ENCODE results near the gene SLC7A11. TPM values are rescaled to one million over a fixed set of nuclear protein-coding genes. Genes with fewer than 3 reads are reported as not detected.

SLC7A11 gene
- polyA plus RNA-seq, 1 donor from 2014 or later, result 0.46 TPM

DNA sequence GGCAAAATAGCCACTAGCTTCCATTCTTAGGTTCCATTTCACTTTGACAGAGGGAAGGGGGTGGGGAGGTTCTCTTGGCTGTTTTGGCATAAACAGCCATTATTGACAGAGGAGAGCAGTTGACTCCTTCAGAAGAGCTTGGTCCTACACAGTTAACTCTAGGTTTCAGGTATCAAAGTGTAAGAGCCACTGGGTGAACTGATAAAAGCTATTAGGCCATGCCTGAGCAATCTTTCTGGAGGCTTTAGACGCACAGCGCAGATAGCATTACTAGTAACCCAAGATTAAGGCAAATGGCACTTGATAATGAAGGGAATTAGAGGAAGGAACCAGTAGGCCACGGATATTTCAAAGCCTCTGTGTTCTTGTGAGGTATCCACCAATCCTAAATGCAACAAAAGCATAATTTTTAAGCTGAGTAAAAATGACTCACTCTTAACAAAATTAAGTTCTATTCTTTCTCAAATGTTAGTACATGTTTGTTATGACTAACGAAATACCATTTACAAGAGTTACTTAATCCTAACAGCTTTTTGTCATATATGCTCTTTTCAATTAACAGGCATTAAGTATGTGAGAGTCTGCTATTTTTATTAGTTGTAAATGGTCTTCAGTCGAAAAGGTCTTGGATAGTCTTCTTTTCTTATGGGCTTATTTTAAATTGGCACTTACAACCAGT is 53.6 kb downstream of the SLC7A11 start:
- H3K79me2 ChIP-seq (replicated peaks; ENCODE audit: insufficient read depth, low read length), result no peaks in the 10 kb centered on the region
- H3F3A ChIP-seq (ENCODE audit: insufficient read depth, low read length, poor library complexity, severe bottlenecking), result no peaks in the 10 kb centered on the region
- H2AFZ ChIP-seq (ENCODE audit: low read depth, low read length), result no peak overlapping the region
- no peaks in the 10 kb centered on the region for H3K36me3 ChIP-seq (ENCODE audit: insufficient read depth, low read length)
- no peak overlapping the region for H3K4me3 ChIP-seq (ENCODE audit: low read length)
- H4K20me1 ChIP-seq (ENCODE audit: insufficient read depth), result no peaks in the 10 kb centered on the region
- no peak overlapping the region for H3K9ac ChIP-seq (ENCODE audit: low read length)
- no peak overlapping the region for H3K27ac ChIP-seq (ENCODE audit: low read length)
- no peaks in the 10 kb centered on the region for H3K9me2 ChIP-seq (ENCODE audit: insufficient read depth, low read length)
- H3K27me3 ChIP-seq (ENCODE audit: insufficient read depth, low read depth, low read length), result no peaks in the 10 kb centered on the region
- H3K9me3 ChIP-seq (ENCODE audit: low read length), result no peaks in the 10 kb centered on the region
- TF ChIP-seq TAF1 (IDR thresholded peaks at IDR 0.05; ENCODE audit: low read depth) (no peak), MXI1 (conservative IDR thresholded peaks at IDR 0.05; ENCODE audit: poor library complexity, severe bottlenecking) (no peak), EP300 (conservative IDR thresholded peaks at IDR 0.05; ENCODE audit: poor library complexity, severe bottlenecking) (no peak), SMC3 (conservative IDR thresholded peaks at IDR 0.05; ENCODE audit: poor library complexity) (no peak), RAD21 (conservative IDR thresholded peaks at IDR 0.05) (no peak), POLR2AphosphoS5 (IDR thresholded peaks at IDR 0.05) (no peak)
- TF ChIP-seq, protein P1, sequence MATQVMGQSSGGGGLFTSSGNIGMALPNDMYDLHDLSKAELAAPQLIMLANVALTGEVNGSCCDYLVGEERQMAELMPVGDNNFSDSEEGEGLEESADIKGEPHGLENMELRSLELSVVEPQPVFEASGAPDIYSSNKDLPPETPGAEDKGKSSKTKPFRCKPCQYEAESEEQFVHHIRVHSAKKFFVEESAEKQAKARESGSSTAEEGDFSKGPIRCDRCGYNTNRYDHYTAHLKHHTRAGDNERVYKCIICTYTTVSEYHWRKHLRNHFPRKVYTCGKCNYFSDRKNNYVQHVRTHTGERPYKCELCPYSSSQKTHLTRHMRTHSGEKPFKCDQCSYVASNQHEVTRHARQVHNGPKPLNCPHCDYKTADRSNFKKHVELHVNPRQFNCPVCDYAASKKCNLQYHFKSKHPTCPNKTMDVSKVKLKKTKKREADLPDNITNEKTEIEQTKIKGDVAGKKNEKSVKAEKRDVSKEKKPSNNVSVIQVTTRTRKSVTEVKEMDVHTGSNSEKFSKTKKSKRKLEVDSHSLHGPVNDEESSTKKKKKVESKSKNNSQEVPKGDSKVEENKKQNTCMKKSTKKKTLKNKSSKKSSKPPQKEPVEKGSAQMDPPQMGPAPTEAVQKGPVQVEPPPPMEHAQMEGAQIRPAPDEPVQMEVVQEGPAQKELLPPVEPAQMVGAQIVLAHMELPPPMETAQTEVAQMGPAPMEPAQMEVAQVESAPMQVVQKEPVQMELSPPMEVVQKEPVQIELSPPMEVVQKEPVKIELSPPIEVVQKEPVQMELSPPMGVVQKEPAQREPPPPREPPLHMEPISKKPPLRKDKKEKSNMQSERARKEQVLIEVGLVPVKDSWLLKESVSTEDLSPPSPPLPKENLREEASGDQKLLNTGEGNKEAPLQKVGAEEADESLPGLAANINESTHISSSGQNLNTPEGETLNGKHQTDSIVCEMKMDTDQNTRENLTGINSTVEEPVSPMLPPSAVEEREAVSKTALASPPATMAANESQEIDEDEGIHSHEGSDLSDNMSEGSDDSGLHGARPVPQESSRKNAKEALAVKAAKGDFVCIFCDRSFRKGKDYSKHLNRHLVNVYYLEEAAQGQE (IDR thresholded peaks at IDR 0.05; ENCODE audit: borderline replicate concordance), result no peak
- TF ChIP-seq, protein P2, sequence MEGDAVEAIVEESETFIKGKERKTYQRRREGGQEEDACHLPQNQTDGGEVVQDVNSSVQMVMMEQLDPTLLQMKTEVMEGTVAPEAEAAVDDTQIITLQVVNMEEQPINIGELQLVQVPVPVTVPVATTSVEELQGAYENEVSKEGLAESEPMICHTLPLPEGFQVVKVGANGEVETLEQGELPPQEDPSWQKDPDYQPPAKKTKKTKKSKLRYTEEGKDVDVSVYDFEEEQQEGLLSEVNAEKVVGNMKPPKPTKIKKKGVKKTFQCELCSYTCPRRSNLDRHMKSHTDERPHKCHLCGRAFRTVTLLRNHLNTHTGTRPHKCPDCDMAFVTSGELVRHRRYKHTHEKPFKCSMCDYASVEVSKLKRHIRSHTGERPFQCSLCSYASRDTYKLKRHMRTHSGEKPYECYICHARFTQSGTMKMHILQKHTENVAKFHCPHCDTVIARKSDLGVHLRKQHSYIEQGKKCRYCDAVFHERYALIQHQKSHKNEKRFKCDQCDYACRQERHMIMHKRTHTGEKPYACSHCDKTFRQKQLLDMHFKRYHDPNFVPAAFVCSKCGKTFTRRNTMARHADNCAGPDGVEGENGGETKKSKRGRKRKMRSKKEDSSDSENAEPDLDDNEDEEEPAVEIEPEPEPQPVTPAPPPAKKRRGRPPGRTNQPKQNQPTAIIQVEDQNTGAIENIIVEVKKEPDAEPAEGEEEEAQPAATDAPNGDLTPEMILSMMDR (IDR thresholded peaks at IDR 0.05; ENCODE audit: poor library complexity, severe bottlenecking), result no peak
- H3K4me2 ChIP-seq (ENCODE audit: low read length), result no peak overlapping the region

DNA sequence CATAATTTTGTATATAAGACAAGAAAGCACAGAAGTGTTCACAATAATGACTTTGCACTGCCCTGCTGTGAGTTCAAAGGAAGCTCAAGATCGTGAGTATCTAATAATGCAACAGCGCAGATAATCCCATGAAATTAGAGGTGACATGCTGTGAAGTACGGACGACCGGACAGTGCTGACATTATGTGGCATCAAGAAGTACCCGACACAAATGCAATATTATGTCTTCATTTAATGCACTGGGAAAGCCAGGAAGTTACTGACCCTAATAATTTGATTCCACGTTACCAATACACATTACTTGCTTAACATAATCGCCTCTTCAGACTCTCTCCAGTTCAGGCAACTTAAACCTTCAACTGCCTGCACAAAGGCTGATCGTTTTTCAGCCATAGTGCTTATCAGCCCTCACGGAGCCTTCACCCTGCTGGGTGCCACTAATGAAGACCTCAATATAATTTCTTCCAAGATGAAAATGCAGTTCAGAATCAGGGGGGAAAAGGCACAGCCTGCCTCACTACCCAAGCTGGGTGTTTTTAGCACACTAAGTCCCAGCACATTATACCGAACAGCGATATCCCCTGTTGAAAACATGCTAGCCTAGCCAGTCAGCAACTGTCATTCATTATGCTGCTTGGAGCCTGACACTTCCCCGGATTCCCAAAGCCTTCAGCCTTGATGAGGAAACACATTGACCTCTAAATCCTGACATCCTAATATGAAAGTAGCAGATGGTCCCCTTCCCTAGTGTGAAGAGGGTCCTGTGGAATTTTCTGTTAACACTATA is 56.1 kb downstream of the SLC7A11 start:
- peak overlapping the region; percentile 14 for H3K27ac ChIP-seq (ENCODE audit: low read length)
- H4K20me1 ChIP-seq (ENCODE audit: insufficient read depth), result no peaks in the 10 kb centered on the region
- peak overlapping the region; percentile 44 for H3K4me3 ChIP-seq (ENCODE audit: low read length)
- H3K9ac ChIP-seq (ENCODE audit: low read length), result peak overlapping the region; percentile 3
- H3F3A ChIP-seq (ENCODE audit: insufficient read depth, low read length, poor library complexity, severe bottlenecking), result no peaks in the 10 kb centered on the region
- TF ChIP-seq, protein P1 (IDR thresholded peaks at IDR 0.05; ENCODE audit: borderline replicate concordance), result peak; percentile 40
- no peak for TF ChIP-seq RAD21 (conservative IDR thresholded peaks at IDR 0.05)
- no peak for TF ChIP-seq EZH2 (IDR thresholded peaks at IDR 0.05; ENCODE audit: borderline replicate concordance, insufficient read depth, low read length, poor library complexity, severe bottlenecking)
- no peak for TF ChIP-seq MXI1 (conservative IDR thresholded peaks at IDR 0.05; ENCODE audit: poor library complexity, severe bottlenecking)
- no peak for TF ChIP-seq TAF1 (IDR thresholded peaks at IDR 0.05; ENCODE audit: low read depth)
- no peak for TF ChIP-seq SMC3 (conservative IDR thresholded peaks at IDR 0.05; ENCODE audit: poor library complexity)
- TF ChIP-seq POLR2AphosphoS5 (IDR thresholded peaks at IDR 0.05), result peak; percentile 79
- TF ChIP-seq EP300 (conservative IDR thresholded peaks at IDR 0.05; ENCODE audit: poor library complexity, severe bottlenecking), result peak; percentile 34
- TF ChIP-seq, protein P2 (IDR thresholded peaks at IDR 0.05; ENCODE audit: poor library complexity, severe bottlenecking), result no peak
- H2AFZ ChIP-seq (ENCODE audit: low read depth, low read length), result peak overlapping the region; percentile 15
- H3K27me3 ChIP-seq (ENCODE audit: insufficient read depth, low read depth, low read length), result no peaks in the 10 kb centered on the region
- H3K9me2 ChIP-seq (ENCODE audit: insufficient read depth, low read length), result no peaks in the 10 kb centered on the region
- H3K9me3 ChIP-seq (ENCODE audit: low read length), result no peaks in the 10 kb centered on the region
- no peaks in the 10 kb centered on the region for H3K36me3 ChIP-seq (ENCODE audit: insufficient read depth, low read length)
- H3K4me2 ChIP-seq (ENCODE audit: low read length), result peak overlapping the region; percentile 31
- no peaks in the 10 kb centered on the region for H3K79me2 ChIP-seq (replicated peaks; ENCODE audit: insufficient read depth, low read length)
